PFSK-1 (cell line): ENCODE data around the gene DNAAF6.

ENCODE experiments used
- FOXP2 ChIP-seq: optimal IDR thresholded peaks from 2 replicates; pipeline ENCODE3; 2011; ENCODE audit warnings: borderline replicate concordance, control low read depth, inconsistent platforms; ENCODE audit not compliant: insufficient read depth; ENCODE audit errors: extremely low read length, extremely low read depth
- POLR2AphosphoS5 ChIP-seq: IDR thresholded peaks from 2 replicates; pipeline ENCODE4 v1.6.1; 2012; ENCODE audit warnings: low read depth, mild to moderate bottlenecking, control low read depth, low read length, moderate library complexity
- REST ChIP-seq, 2 experiments: IDR thresholded peaks; 2 replicates each; pipeline versions ENCODE4 v1.6.1 to v1.8.0; 2011 to 2012; ENCODE audit warnings: low read depth in 2 of 2, low read length in 2 of 2, control low read depth in 1 of 2, inconsistent platforms in 1 of 2, mild to moderate bottlenecking in 1 of 2, moderate library complexity in 1 of 2; ENCODE audit not compliant: insufficient read depth in 1 of 2
- SIN3A ChIP-seq: IDR thresholded peaks from 2 replicates; pipeline ENCODE4 v1.6.1; 2012; ENCODE audit warnings: mild to moderate bottlenecking, low read length, moderate library complexity, borderline replicate concordance; ENCODE audit not compliant: insufficient read depth
- TAF1 ChIP-seq: IDR thresholded peaks from 2 replicates; pipeline ENCODE4 v1.6.1; 2012; ENCODE audit warnings: low read length, control low read depth, borderline replicate concordance; ENCODE audit not compliant: insufficient read depth

Gene DNAAF6

GRCh38 chrX:107199491-107199890 lies 6.9 kb upstream of the DNAAF6 start:
- TF ChIP-seq REST (IDR thresholded peaks at IDR 0.05; ENCODE audit: insufficient read depth in 1 of 2, low read depth in 2 of 2, low read length in 2 of 2): no peak
- no peak for TF ChIP-seq TAF1
- no peak for TF ChIP-seq POLR2AphosphoS5
- no peak for TF ChIP-seq SIN3A
- no peak for TF ChIP-seq FOXP2

GRCh38 chrX:107204068-107204605 lies 2.3 kb upstream of the DNAAF6 start:
- TF ChIP-seq REST (IDR thresholded peaks at IDR 0.05; ENCODE audit: insufficient read depth in 1 of 2, low read depth in 2 of 2, low read length in 2 of 2): no peak
- no peak for TF ChIP-seq TAF1
- no peak for TF ChIP-seq POLR2AphosphoS5
- TF ChIP-seq FOXP2: no peak
- TF ChIP-seq SIN3A: no peak

- TF ChIP-seq SIN3A (no peak), REST (IDR thresholded peaks at IDR 0.05; ENCODE audit: insufficient read depth in 1 of 2, low read depth in 2 of 2, low read length in 2 of 2) (no peak), FOXP2 (no peak), TAF1 (no peak), POLR2AphosphoS5 (no peak)
Measured at GRCh38 chrX:107206697-107207065, 270 bp downstream of the DNAAF6 start.

- TF ChIP-seq REST (IDR thresholded peaks at IDR 0.05; ENCODE audit: insufficient read depth in 1 of 2, low read depth in 2 of 2, low read length in 2 of 2) (no peak), SIN3A (no peak), FOXP2 (no peak), POLR2AphosphoS5 (no peak), TAF1 (no peak)
Measured at GRCh38 chrX:107207089-107207488, 678 bp downstream of the DNAAF6 start.

GRCh38 chrX:107207943-107208342 lies 1.5 kb downstream of the DNAAF6 start:
- TF ChIP-seq SIN3A (no peak), REST (IDR thresholded peaks at IDR 0.05; ENCODE audit: insufficient read depth in 1 of 2, low read depth in 2 of 2, low read length in 2 of 2) (no peak), POLR2AphosphoS5 (no peak), FOXP2 (no peak), TAF1 (no peak)
